GM18508 (cell line): Measurements from ENCODE around the gene IL34.
"Not testable (repeated sequence)": the region's sequence is repeated elsewhere in the genome, so short reads cannot be mapped to it uniquely, and the experiment has no call there.

Source experiments
- ATAC-seq: cut with Tn5 transposase; IDR thresholded peaks from one replicate; pipeline ENCODE4 v1.9.1; 2021; ENCODE audit warnings: moderate number of reproducible peaks; ENCODE audit not compliant: insufficient read depth, unreplicated experiment

IL34 gene

GRCh38 chr16:70656065-70656711 is 9.8 kb downstream of the IL34 start:
- ATAC-seq = no peak

GRCh38 chr16:70656712-70657263 is 10.4 kb downstream of the IL34 start:
- no peak for ATAC-seq

- ATAC-seq = no peak
Observed at GRCh38 chr16:70657956-70658355, 11.6 kb downstream of the IL34 start.

GRCh38 chr16:70658921-70659320 is 12.6 kb downstream of the IL34 start:
- ATAC-seq = no peak

GRCh38 chr16:70659546-70659945 is 13.2 kb downstream of the IL34 start:
- no peak for ATAC-seq

GRCh38 chr16:70659953-70660671 is 13.8 kb downstream of the IL34 start:
- no peak for ATAC-seq

GRCh38 chr16:70660672-70661350 is 14.5 kb downstream of the IL34 start:
- no peak for ATAC-seq

GRCh38 chr16:70661534-70661917 is 15.2 kb downstream of the IL34 start:
- ATAC-seq = no peak

- ATAC-seq = no peak
Observed at GRCh38 chr16:70661918-70662641, 15.7 kb downstream of the IL34 start.

GRCh38 chr16:70662991-70663523 is 16.7 kb downstream of the IL34 start:
- ATAC-seq = no peak

- no peak for ATAC-seq
Observed at GRCh38 chr16:70663524-70664324, 17.4 kb downstream of the IL34 start.

- ATAC-seq = no peak
Observed at GRCh38 chr16:70664325-70665112, 18.2 kb downstream of the IL34 start.

GRCh38 chr16:70665113-70665694 is 18.8 kb downstream of the IL34 start:
- no peak for ATAC-seq

- no peak for ATAC-seq
Observed at GRCh38 chr16:70665806-70666735, 19.7 kb downstream of the IL34 start.

GRCh38 chr16:70670175-70670574 is 23.8 kb downstream of the IL34 start:
- ATAC-seq = no peak

GRCh38 chr16:70670938-70671337 is 24.6 kb downstream of the IL34 start:
- ATAC-seq = not testable (repeated sequence)
